SKM-1 (cell line): ENCODE data around the gene TMEM108.

Experiments used
- DNase-seq: peaks from one replicate; lab custom pipeline; 2025; ENCODE audit not compliant: unreplicated experiment; lab: John Stamatoyannopoulos, UW

The TMEM108 gene

DNA sequence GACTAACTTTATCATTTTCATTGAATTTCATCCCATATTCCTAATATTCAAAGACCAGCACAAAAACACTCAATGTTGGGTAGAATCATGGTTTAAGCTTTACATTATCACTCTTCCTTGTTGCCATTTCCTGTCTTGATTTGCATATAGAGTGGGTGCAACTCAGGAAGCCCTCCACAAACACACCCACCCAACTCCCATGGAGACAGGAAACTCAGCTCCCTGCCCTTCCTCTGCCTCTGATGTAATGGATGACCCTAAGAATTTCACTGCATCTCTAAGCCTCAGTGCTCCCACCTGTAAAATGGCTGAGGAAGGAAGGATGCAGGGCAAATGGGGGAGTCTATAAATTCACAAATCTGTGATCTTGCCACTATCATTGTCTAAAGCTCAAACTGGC, 263.5 kb downstream of the TMEM108 start:
- no peak for DNase-seq

DNA sequence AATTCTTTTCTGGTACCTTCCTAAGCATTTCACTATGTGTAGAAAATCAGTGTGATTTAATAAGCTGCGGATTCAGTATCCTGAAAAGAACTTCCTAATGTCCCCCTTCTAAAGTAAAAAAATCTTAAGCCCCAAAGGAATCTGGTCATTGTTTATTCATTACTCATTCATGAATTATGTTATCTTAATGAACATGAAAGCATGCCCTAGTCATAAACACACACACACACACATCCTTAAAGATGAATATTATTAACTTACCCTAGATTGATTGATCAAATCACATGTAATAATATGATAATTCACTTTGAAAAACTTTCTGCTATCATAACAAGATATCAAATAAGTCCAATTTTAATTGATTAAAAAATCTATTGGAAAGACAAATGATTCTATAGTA, 265.2 kb downstream of the TMEM108 start:
- no peak for DNase-seq

DNA sequence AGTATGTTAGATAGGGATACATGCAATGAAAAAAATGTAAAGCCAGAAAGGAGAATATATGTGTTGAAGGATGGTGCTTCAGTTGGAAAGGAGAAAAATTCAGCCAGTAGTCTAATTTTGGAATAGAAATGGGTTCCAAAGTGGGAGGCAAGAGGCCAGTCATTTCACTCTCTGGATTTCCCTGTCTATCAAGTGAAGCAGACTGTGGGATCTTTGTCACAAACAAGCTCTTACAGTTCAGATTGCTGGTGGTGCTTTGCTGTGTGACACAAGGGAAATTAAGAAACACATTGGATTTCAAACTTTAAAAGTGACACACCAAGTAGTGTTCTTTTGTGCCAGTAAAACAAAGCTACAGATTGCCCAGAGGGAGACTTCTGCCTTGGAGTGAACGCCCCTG, 279.7 kb downstream of the TMEM108 start:
- no peak for DNase-seq

DNA sequence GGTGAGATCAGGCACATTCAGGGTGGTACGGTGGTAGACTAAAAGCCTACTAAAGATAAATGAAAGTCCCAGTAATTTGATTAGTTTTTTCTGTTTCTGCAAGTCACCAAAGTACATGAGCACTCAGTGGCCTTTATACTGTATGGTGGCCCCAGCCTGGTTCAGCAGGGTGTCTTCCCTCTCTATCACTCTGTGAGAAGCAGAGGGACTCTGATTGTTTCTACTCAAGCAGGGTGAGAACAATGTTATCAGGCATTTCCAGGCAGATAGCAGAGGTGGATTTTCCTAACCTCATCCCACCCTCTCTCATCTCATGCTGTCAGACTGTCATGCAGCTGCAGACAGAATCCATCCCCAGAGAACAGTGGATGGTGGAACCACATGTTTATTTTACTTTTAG, 290.2 kb downstream of the TMEM108 start:
- DNase-seq: no peak

DNA sequence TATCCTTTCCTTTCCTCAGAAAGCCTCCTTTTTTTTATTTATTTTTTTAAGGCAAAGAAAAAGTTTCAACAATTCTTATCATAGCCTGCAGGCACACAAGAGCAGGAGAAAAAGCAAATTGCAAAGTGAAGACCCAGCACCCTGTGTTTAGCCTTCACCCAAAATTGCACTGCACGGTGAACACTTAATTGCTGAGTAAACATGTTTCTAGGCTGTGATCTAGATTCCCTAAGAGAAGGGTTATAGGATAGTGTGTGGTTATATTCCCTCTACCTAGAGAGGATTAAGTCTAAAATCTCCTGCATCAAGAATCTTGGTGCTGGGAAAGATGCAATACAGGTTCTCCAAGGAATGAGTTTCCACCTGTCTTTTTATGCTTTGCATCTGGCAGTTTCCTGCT, 291.4 kb downstream of the TMEM108 start:
- no peak for DNase-seq

DNA sequence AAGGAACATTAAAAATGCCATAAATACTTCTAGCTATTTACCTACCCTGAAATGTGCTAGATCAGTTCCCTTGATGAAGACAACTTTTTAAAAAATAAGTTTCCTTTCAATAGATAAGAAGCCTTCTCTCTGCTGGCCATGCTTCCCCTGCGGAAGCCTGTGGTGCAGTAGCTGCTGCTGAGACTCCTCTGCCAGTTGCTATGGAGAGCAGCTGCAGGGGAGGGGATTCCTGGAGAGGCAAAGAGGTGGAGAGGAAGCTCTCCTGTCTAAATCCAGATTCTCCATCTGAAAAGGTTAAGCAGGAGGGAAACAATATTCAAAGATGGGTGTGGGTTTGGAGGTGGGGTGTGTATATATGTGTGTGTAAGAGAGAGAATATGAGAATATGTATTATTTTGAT, 291.9 kb downstream of the TMEM108 start:
- DNase-seq: no peak

DNA sequence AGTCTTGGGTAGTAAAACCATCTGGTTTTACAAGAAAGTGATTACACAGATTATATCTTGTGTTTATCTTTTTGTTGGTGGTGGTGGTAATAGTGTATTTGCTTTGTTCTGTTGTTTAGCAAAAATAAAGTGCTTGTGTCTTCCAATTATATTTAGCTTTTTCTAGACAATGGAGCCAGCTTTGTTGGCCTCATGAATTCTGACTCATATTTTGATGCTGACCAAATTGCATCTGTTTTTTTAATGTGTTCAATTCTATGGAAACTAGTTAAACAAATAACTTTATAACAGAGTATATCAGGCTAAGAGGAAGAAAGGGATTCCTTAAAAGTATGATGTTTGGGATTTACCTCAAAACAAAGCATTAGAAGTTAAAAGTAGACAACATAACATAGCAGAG, 292.3 kb downstream of the TMEM108 start:
- no peak for DNase-seq

DNA sequence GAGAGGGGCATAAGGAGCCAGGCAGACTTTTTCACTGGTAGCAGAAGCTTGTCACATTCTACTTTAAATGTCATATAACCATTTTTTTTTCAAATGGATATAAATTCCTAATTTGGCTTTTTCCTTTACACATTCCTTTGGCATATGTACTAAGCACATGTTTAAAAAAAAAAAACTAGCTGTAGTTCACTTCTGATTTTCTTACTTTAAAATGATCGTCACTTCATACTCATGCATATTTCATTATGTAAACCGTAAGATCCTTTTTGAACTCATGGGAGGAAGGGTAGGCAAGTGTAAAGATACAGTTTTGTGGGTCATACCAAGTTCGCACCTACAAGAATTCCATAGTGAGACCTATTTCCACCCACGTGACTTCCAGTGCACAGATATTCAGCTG, 316.5 kb downstream of the TMEM108 start:
- no peak for DNase-seq

DNA sequence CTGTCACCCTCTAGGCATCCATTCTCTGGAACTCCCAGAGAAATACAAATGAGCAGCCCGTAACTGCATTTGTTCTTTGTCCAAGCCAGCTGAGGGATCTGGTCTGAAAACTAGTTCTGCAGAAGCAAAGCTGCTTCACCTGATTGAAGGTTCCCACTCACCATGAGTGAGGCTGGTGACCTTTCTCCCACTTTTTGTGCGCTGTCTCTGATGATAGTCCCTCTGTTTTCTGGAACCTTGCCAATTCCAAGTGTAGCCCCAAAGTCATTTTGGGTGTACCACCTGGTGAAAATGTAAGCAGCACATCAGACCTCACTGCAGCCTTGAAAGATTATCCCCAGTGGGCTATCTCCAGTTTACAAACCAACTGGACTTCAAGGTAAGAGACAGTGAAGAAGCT, 322.3 kb downstream of the TMEM108 start:
- no peak for DNase-seq

DNA sequence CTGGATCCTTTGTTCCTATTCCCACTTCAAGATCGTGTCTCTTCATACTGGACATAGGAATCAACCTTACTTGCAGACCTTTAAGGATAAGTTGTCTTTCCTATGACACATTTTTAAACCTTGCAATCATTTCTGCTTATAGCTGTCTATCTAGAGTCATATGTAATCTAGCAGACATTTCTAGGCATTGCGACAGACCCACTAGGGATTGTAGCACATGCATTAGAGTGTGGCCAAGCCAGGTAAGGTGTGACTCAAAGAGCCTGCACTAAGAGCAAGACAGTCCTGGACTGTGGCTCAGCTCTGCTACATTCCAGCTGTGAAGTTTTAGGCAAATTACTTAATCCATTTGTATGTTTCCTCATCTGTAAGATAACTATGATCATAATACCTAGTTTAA, 322.8 kb downstream of the TMEM108 start:
- DNase-seq: no peak

DNA sequence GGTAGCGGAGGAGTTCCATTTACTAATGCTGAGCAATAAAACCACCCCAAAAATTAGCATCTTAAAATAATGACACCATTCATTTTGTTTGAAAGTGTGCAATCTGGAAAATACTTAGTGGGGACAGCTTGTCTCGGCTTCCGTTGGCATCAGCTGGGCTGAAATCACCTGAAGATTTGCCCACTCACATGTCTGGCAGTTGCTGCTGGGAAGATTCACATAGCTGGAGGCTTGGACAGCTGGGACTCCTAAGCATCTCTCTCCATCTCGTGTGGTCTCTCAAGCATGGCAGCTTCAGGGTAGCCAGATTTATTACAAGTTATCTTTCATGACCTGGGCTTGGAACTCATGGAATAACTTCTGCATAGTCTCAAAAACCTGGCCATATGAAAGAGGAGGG, 323.2 kb downstream of the TMEM108 start:
- no peak for DNase-seq

DNA sequence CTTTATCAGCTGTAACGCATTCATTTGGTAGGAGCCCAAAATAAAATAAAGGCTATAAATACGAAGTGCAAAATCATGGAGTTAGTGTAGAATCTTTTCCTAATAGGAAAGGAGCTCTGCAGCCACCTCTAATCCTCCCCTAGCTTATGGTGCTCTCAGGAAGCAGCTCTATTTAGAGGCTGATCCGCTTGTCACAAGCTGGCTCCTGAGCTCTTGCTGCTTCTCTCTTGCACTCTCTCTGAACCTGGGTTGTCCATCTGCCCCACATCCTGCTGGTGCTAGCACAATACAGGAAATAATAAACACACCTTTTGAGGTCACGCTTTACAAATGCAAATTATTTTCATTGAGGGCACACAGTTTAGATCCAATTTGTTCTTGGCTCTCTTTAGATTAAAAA, 324.3 kb downstream of the TMEM108 start:
- DNase-seq: no peak

DNA sequence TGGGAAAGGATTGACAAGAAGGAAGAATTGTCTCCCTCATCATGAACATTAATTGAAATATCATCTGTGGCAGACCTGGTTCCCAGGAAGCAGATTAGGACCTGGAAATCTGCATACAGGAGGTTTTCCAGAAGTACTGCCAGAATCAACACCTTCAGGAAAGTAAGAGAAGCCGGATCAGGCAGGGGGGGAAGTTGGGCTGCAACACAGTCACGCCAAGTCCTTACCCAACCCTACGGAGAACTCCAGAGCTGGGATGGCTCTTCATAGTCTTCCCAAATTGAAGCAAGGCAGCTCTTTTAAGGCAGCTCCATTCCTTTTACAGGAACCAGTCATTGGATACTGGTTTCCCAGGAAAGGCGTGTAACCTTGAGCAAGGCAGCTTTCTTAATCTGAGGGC, 326.5 kb downstream of the TMEM108 start:
- no peak for DNase-seq

DNA sequence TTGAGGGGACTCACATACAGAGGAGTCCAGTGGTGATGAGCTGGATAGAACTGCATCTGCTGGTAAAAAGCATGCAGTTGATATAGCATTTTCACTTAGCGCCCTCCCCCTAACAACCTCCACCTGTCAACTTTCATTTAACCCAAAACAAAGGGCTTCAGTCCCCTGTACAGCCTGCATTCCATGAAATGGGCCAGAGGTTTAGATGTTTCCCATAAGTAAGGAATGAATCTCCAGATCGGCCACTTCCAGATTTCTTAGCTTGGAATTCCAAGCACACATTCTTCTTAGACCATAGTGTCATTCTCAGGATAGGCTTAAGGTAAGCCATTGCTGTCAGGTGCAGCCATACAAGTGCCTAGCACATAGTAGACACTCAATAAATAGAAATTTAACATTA, 328.7 kb downstream of the TMEM108 start:
- no peak for DNase-seq

DNA sequence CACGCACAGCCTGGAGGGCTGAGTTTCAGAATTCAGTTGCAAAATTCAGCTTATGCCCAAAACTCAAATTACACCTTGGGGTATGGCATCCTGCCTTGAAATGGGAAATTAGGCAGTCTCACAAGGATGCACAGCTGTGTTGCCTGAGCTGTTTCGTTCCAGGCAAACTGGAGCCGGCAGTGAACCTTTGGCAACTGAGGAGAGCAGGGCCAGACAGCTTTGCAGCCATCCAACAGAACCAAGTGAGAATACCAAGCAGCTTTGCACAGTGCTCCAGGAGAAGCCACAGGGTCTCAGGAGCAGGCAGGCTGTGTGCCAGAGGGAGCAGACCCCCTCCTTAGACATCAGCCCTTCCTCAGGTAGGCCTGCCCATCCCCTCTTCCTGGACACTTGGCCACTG, 329.2 kb downstream of the TMEM108 start:
- DNase-seq: no peak

DNA sequence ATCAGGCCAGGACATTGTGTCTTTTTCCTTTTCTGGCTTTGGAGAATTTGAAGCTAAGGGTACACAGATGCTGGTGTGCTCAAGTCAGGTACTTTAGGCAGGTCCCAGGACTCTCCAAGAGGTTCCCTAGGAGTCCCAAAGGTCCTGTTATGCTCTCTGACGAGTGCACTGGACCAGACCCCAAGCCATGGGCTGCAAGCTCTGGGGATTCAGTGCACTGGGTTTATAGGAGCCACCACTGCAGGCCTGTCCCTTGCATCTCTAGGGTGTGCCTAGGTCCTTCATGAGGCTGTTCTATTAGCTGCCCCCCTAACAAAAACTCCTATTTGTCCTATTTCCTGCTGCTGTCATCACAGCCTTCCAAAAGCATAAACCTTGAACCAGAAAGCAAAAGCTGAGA, 329.8 kb downstream of the TMEM108 start:
- no peak for DNase-seq

DNA sequence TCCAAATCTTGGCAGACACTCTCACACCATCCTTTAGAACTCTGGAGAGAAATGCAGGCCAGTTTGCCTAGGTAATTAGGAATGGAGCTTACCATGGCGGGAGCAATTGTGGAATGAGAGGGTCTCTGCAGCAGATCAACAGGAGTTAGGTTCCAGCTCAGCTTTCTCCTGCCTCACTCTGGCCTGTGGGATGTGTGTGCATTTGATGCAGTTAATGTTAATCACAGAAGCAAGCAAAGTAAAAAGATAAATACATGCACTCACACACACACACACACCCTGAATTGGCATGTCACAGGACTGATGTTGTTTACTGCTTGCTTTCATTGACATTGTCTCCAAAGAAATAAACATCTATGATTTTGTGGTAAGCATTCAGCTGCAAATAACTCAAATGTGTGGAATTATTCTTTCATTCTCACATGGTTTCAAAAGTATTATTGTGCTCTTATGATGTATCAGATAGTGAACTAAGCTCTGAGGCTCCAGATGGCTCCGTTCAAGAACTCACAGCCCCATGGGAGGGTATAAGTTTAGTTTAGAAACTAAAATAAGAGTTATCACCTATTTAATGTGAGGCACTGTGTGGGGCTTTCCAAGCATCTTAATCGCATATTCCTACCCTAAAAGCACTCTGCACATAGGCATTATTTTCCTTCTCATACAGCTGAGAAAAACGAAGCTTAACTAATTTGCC, 330.3 kb downstream of the TMEM108 start:
- no peak for DNase-seq

DNA sequence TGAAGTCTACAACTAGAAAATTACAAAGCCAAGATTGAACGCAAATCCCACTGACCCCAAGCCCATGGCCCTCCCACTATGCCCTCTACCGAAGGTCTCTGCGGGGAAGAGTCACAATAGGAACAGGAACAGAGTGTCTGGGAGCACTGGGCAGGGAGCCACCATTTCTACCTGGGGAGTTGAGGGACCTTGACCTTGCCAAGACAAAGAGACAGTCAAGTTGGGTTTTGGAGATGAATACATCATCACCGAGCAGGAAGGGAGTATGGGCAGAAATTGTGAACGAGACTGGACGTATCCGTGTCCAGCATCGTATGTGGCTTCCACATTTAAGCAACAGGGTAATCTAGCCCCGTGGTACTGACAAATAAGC, 330.9 kb downstream of the TMEM108 start:
- no peak for DNase-seq

DNA sequence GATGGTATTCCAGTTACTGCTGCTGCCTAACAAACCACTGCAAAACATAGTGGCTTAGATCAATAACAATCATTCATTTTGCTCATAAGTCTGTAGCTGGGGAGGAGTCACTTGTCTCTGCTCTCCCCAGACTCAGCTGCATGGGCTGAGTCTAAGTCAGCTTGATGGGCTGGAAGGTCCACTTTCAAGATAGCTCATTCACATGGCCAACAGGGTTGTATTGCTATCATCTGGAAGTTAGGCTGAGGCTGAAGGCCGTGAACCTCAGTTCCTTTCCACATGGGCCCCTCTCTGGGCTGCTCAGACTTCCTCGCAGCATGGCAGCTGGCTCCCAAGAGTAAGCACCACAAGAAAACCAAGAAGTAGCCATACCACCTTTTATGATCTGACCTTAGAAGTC, 333.0 kb downstream of the TMEM108 start:
- DNase-seq: no peak

DNA sequence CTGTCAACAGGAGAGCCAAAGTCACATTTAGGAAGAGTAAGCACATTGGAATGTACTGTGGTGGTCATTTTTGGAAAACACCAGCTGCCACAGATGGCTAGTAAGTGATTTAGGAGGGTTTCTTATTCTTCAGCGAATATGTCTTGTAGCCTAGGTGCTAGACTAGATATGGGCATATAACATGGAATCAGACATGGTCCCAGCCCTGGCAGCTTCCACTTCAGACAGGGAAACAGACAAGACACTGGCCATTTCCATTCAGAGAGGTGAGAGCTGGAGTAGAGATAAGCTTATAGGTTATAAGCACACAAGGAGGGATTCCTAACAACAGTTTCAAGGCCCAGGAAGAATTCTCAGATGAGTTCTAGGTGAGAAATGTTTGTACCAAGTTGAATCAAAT, 333.5 kb downstream of the TMEM108 start:
- no peak for DNase-seq

DNA sequence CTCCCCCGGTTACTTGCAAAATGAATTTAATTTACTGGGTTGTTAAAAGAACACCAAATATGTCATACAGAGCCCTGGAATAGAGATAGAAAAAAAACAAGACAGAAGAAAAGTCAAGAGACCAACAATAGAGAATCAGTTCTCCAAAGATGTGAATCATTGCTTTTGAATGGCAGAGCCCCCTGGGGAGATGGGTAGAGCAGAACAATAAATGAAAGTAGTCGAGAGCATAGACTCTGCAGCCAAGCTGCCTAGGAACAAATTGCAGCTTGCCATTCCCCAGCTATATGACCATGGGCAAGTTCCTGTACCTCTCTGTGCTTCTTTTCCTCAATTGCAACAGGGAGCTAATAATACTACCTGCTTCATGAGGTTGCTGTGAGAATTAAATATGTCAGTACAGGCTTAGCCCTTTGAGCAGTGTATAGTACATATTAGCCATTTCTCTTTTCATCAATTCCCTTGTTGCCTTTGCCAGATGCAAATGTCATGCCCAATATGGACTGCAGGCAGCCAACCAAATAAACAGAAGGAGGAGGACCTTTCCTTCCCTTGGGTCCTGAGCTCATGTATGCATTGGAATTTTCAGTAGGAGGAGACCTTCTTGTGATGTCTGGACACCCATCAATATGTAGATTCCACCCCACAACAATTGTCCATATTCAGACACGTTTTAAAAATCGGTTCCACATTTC, 336.7 kb downstream of the TMEM108 start:
- DNase-seq: no peak

DNA sequence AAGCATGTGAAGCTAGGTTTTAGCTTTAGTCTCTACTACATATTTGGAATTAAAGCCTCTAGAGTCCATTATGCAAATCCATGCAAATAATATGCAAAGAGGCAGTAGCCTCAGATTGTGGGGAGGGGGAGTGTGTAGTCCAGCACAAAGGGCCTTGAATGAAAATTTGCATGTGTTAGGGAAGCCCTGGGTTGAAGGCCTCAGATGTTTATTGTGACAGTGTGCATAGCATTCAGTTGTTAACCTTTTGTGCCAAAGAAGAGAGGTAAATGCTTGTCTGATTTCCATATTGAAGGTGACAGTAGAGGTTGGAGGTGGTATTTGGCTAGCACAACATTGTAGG, 337.2 kb downstream of the TMEM108 start:
- no peak for DNase-seq

DNA sequence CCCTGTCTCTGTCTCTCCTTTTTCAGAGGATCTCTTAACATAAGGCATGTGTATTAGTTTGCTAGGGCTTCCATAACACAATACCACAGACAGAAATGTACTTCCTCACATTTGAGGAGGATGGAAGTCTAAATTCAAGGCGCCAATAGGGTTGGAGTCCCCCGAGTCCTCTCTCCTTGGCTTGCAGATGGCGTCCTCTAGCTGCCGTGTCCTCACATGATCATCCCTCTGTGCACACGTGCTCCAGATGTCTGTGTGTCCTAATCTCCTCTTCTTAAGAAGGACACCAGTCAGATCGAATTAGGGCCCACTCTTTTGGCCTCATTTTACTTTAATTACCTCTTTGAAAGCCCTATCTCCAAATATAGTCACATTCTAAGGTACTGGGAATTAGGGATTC, 338.6 kb downstream of the TMEM108 start:
- DNase-seq: no peak
